ENCODE results near the gene HDAC10.

- no peak for TF ChIP-seq POLR2A (IDR thresholded peaks at IDR 0.05)
- no peak for TF ChIP-seq CTCF (IDR thresholded peaks at IDR 0.05 in 8 of 11, conservative IDR thresholded peaks at IDR 0.05 in 3 of 11)
Measured at GRCh38 chr22:50300620-50301257, 49.7 kb upstream of the HDAC10 start.
